Stimulated activated CD4-positive, alpha-beta T cell treated with anti-CD3 and anti-CD28 coated beads, Interleukin-2, amount 100 ng/mL, for 4 hours (primary cell): ENCODE data around the gene SLF2.
"Not testable (repeated sequence)": the region's sequence is repeated elsewhere in the genome, so short reads cannot be mapped to it uniquely, and the experiment has no call there.

Experiments used
- DNase-seq: peaks from one replicate; pipeline ENCODE4 v3.0.0-alpha.2; 2020; ENCODE audit warnings: low read depth

Gene SLF2

DNA sequence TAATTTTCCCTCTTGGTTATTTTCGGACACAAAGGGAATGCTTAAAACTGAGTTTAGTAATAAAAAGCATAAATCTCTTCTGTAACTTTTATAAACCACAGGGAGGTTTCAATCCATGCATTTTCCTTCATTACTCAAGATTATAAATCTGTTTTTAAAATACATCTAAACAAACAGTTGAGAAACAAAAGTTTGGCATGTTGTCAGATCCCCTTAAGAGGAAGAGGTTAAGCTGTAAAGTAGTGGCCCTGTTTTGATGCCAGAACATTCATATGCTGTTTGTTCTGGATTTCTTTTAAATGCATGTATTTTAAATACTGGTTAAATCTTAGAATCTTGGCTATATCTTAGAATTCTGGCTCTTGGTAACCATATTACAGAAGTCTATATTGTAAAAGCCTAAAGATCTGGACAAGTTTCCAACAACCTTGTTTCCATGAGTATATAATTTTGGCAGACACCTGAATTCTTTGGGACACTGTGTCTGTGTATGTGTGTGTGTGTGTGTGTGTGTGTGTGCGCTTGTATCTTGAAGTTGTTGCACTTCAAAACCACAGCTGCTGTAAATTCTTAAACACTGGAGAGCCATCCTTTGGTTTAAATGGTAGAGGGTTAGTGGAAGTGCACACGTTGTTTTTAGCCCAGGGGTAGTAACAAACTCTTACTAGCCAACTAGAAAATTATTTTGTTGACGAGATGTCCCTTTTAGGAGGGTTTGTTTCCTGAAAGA lies 49.8 kb downstream of the SLF2 start:
- DNase-seq: no peak

DNA sequence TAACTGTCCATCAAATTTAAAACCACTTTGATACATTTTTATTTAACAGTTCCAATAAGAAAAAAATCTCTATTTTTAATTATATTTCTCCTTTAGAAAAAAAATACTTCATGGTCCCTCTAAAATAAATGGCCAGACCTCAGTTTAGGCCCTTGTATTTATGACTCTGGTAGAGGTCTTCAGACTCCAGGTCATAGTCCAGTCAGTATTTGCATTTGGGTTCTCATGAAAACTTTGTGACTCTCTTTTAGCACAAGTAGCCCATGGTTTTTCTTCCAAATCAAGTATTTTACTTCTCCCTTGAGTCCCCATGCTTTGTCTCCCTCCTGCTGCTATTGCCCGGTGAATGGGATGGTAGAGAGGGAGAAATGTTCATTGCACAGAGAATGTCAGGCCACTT lies 51.1 kb downstream of the SLF2 start:
- DNase-seq: no peak

DNA sequence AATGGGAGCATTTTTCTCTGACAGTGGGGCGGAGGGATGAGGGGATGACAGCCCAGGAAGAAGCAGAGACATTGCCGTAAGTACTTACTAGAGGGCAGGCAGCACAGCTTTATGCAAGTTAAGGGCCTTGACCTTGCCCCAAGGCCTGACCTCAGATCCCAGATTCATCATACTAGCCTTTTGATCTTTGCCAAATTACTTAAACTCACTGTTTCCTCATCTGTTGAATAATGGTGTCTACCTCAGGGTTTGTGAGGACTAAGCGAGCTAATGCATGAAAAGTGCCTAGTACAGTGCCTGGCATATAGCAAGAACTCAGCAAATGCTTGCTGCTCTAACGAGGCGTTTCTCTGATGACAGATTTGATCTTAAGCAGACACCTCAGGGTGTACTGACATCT lies 53.1 kb downstream of the SLF2 start:
- DNase-seq: no peak

DNA sequence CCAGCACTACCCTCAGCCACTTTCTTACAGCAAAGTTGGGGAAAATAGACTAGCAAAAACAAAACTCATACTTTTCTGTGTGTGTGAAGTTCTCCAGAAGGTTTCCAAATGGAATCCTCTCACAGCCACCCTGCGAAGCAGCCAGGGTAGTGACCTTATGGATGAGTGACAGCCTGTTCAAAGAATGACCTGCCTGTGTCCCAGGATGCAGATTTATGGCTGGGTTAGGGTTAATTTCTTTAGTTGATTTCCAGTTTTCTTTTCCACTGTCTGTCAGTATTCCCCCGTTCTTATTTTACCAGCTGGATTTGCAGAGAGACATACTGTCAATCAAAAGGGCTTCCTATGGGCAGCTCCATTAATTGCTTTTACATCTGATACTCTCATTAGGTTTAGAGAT lies 54.1 kb downstream of the SLF2 start:
- DNase-seq: no peak

DNA sequence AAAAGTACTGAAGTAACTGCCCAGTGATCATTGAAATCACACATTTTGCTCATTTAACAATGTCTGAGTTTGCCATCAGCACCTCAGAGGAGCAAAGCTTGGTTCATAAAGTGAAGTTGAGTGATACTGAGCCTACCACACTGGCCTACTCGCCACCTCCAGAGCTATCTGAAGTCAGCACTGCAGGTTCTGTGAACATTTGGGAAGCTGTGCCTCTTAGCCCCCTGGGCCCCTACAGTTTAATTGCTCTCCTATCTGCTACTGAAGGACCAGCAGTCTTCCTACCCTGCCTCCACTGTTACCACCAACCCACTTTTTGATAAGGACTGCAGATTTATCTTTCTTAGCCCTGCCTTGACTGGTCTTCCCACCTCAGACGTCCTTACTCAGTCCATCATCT lies 54.6 kb downstream of the SLF2 start:
- no peak for DNase-seq

DNA sequence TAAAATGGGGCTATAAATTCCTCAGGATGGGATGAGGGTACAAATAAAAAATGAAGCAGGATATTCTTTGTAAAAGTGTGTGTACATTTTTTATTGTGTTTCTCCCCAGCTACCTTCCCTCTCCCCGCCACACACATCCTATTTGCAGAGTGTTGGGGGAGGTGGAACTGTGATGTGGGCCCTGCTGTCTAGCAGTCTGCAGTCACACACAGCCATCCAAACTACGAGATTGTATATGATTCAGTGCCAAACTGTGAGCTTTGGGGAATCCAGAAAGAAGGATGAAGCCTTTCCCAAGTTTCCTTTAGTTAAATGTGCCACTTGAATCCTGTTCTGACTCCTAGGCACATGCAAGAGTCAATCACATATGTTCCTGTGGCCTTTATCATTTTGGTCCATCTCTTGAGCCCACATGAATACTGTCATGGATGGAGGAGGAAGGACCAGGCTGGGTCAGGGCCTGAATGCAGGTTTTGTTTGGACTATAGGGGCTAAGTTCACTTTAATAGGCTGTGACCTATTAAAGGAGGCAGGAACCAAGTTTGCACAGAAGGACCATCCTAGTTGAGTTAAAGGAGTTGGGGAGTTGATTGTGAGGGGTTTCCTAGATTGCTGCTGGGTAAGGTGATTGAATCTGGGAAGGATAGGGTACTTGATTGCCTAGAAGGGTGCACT lies 55.4 kb downstream of the SLF2 start:
- no peak for DNase-seq

DNA sequence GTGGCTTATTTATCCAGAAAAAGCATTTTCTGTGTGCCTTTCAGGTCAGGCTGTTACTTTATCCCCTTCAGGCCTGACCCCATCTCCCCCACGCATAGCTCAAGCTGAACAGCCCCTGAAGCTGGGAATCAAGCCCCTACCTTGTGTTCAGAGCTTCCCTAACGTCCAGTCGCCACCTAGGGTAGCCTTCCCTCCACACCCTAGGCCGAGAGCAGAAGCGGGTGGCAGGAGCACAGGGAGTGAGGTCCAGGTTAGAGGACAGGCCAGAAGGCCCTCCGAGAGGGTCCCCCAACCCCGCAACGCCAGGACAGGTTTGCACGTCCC lies 56.1 kb downstream of the SLF2 start:
- DNase-seq: no peak

DNA sequence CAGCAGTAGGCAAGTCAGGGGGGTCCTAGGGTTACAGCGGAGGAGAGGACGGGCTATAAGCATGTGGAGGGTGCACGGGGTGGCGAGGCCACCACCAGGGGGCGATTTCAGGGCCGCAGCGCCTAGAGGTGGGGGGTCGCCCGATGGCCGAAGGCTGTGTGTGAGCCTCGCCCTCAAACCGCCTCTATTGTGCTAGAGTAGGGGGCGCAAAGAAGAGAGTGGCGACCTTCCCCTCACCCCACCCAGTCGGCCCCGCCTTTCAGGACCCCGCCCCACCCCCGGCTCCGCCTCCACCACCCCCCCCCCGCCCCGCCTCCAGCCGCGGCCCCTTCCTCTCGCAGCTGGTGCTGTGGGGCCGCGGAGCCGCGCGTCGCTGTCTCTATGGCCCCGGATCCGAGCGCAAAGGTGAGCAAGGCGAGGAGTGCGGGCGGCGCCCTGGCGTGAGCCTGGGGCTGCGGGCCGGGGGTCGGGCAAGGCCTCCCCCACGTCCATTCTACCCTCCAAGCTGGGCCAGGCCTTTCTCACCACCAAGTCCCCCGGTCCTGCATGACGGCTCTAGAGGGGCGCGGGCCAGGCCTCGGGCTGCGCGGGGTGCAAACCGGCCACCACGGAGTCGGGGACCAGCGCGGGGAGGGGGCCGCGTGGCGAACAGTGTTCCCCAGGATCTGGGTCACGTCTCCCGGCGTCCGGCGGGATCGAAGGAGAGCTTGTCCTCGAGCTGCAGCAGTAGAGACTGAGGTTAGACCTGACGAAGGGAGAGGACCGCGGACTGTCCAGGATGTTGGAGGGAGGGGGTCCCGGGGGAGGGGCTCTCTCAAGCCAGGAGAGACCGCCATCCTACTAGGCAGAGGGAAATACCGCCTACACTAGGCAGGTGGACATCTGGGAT lies 56.7 kb downstream of the SLF2 start, which contains the start of gene SEMA4G:
Gene SEMA4G, plus strand, starts transcription at position 318 of the 889 bp plus-strand sequence. CDS start 3,409 bp downstream, outside the sequence.
- DNase-seq: no peak

DNA sequence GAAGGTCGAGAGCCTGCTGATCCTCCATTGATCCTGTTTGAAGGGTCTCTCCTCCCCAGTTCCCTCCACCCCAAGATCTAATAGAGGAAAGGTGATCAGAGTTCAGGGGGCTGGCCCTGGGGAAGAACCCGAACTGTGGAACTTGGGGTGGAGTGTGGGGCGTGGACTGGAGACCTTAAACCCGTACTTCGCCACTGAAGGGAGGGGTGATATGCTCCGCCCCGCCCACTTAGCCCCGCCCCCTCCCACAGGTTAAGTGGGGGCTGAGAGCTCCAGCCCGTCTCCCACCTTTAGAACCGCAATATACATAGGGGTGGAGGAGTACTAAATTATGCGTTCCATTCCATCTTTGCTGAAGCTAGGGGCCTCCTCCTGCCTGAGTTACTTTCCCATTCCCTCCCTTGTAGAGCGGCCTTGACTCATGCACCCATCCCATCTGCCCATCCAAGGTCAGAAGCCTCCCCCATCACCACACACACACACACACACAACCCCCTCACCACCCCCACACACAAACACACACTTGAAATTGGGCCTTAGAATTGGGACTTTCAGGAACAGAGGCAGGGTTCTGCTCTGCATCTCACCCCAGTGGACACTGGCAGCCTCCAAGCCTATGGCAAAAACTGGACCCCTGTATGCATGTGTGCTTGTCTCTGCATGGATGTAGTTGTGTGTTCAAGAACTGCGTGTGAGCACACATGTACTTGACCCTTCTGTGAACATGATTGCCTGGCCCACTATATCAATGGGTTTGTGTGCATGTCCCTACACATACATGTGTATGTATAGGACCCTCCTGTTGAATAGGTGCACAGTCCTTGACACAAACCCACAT lies 57.5 kb downstream of the SLF2 start:
- DNase-seq: no peak

DNA sequence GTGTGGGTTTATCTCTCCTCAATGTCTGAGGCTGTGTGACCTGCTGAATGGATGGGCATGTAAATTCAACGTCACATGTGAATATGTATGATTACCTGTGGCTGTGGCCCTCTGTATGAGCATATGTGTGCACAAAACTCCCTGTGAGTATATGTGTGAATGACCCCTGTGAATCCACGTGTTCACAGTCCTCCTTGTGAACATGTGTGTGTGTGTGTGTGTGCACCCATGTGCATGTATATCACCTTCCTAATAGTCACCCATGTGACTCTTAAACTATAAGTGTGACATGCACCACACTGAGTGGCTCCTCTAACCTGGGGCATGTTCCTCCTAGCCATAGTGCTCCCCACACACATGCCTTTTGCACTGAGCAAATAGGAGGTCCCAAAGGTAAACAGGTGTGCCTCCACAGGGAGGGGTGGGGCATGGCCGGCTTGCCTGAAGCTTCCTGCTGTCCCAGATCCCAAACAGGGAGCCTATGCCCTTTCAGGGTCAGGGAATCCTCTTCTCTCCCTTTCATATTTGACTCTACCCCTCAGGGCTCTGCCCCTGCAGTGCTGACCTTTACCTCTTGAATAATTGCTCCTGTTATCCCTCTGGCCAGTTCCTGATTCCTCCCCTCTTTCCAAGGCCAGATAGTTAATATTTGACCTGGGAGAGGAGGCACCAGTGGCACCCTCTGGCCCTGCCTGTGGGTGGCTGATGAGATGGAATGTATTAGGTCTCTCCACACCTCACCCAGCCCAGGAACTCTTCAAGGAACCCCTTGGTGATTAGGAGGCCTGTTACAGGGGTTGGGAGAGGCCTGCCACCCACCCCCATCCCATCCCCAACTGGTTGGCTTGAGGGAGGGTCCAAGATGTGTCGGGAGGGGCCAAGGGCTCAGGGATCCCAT lies 58.4 kb downstream of the SLF2 start:
- DNase-seq: no peak

DNA sequence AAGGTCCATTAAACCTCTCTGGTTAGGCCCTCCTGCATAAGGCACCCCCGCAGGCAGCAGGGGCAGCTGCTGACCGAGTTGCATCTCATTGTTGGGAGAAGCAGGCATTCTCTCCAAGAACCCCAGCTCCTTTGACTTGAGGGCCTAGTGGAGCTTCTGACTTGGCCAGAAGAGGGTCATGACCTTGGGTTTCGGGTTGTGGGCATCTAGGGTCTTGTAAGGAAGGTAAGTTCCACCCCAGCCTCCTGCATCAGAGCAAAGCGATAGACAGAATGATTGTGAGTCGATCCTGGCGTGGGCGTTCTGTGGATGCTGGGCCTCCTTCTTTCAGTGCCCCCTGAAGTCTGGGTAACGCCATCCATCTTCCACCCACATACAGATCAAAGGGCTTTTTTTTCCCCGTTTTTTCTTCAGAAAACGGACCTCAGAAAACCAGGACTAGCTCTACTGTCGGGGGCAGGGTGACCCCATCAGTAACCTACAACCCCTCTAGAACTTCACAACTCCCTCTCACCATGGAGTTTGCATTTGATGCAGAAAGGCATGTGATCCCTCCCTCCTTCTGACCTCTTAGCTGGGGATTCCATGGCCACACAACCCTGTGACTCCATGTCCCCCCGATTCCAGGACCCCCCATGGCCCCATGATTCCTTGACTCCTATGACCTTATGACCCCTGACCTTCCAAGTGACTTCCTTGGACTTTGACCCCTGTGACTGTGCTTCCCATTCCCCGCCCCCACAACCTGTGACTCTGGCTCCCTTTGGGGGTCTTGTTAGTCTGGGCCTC lies 59.5 kb downstream of the SLF2 start:
- DNase-seq: no peak

DNA sequence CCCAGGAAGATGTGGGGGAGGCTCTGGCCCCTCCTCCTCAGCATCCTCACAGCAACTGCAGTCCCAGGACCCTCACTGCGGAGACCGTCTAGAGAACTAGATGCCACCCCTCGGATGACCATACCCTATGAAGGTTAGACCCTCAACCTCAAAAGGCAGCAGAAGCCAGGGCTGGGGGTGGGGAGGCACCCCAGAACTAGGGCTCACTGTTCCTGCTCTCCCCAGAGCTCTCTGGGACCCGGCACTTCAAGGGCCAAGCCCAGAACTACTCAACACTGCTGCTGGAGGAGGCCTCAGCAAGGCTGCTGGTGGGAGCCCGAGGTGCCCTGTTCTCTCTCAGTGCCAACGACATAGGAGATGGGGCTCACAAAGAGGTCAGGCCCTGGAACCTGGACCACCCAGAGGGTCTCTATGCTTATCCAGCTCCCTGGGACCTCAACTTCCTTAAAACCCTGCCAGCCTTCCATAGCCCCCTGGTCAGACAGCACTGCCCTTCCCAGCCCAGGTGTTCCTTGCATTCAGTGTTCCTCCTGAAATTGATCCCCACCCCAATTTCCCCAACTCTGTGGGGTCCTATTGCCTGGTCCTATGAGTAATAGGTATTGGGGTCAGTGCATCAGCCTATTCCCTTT lies 60.3 kb downstream of the SLF2 start:
- DNase-seq: no peak

DNA sequence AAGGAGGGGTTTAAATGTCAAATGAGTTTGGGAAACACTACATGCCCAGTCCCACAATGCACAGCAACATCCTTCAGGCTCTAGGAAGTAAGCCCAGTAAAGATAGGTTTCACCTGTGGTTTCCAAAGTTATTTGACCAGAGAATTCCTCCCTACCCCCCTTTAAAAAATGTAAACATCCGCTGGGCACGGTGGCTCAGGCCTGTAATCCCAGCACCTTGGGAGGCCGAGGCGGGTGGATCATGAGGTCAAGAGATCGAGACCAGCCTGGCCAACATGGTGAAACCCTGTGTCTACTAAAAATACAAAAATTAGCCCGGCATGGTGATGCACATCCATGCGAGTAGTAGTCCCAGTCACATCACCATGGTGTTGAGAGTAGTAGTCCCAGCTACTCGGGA lies 62.6 kb downstream of the SLF2 start:
- not testable (repeated sequence) for DNase-seq

DNA sequence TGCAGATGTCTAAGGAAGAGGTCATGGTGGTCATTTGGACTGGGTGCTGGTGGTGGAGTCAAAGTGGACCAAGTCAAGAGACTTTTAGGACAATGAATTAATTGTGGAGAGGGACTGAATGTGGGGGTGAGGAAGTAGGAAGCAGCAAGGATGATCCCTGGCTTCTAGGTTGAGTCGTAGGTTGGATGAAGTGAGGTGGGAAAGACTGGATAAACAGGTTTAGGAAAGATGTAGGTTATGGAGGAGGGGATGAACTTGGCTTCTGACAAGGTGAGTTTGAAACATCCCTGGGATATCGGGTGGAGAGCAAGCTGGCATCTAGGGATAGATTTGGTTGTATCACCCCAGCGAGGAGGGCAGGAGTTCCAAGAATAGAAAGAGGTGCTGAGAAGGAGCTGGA lies 64.1 kb downstream of the SLF2 start:
- no peak for DNase-seq

DNA sequence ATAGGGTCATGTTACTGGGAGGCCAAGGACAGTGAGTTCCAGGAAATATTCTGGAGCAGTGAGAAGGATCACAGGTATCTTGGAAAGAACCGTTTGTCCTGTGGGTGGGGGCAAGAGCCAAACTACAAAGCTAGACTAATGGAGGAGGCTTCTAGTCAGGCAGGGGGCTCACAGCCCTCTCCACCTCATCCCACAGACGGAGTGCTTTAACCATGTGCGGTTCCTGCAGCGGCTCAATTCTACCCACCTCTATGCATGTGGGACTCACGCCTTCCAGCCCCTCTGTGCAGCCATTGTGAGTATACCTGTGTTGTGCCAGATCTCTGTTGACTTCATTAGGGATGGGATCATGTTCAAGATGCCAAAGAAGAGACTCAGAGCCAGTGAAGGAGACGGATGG lies 64.7 kb downstream of the SLF2 start:
- DNase-seq: no peak

DNA sequence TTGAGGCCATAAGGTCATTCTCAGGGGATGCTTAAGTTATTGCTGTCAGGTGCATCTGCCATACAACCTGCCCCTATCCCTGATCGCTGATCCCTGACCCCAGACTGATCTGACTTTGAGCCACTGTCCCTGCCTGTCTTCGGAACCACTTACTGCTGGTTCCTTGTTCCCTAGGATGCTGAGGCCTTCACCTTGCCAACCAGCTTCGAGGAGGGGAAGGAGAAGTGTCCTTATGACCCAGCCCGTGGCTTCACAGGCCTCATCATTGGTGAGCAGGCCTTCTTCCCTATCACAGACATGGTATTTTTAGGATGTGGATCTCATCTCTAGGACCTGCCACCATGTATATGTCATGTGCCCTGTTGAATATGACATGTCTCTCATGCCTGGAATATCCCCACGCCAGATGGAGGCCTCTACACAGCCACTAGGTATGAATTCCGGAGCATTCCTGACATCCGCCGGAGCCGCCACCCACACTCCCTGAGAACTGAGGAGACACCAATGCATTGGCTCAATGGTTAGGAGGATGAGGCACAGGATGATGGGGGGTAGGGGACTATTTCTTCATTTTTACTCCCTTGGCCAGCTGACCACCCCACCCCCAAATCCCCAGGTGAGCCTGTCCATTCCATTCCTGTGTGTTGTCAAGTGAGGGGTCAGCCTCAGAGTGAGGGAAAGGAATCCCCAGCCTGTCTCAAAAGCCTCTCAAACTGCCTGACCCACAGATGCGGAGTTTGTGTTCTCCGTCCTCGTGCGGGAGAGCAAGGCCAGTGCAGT lies 65.5 kb downstream of the SLF2 start:
- DNase-seq: no peak

DNA sequence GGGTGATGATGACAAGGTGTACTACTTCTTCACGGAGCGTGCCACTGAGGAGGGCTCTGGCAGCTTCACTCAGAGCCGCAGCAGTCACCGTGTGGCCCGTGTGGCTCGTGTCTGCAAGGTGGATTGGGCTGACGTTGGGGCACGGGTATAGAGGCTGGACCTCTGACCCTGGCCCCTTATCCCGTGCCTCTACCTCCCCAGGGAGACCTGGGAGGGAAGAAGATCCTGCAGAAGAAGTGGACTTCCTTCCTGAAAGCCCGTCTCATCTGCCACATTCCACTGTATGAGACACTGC lies 66.1 kb downstream of the SLF2 start:
- DNase-seq: no peak

DNA sequence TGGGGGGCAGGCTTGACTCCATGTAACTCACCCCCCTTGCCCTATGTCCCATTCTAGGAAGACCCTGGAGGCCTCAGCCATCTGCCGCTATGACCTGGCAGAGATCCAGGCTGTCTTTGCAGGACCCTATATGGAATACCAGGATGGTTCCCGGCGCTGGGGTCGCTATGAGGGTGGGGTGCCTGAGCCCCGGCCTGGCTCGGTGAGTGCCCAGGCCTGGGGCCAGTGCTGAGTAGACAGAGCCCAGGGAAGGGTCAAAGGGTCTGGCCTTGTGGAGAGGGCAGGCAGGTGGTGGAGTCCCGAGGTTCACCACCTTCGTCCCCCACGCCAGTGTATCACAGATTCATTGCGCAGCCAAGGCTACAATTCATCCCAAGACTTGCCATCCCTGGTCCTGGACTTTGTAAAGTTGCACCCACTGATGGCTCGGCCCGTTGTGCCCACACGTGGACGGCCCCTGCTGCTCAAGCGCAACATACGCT lies 67.1 kb downstream of the SLF2 start:
- no peak for DNase-seq

DNA sequence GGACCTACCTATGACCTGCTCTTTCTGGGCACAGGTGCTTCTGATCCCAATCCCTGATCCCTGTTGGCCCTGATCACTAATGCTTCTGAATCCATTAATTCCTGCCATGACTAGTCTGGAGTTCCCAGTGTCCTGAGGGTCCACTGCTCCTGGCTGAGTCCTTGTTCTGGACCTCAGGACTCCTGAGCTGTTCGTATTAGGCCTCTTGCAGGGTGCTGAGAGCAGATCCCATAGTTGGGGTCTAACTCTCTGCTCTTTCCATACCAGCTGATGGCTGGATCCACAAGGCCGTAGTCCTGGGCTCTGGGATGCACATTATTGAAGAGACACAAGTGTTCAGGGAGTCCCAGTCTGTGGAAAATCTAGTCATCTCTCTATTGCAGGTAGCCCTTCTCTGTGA lies 67.5 kb downstream of the SLF2 start:
- no peak for DNase-seq
